ENCODE results near the gene CNTNAP2.
"Not testable (repeated sequence)": the region's sequence is repeated elsewhere in the genome, so short reads cannot be mapped to it uniquely, and the experiment has no call there.

The CNTNAP2 gene

DNA sequence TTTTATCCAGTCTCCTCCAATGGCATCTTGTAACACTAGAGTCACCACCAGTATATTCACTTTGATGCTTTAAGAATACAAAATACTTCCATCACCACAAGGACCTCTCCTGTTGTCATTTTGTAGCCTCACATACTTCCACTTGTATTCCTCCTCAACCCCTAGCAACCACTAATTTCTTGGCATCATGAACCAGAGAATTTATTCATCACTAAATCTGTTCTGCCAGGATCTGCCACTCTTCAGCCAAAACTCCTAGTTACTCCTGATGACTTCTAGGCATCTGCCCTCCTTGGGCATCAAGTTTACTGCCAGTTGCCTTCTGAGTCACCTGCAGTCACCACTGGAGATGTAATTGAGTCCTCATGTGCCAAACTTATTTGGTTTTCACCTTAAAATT is 906.8 kb downstream of the CNTNAP2 start:
- DNase-seq (ENCODE audit: low read depth) = no peak

- no peak for DNase-seq (ENCODE audit: low read depth)
These were observed 913.4 kb downstream of the CNTNAP2 start for GRCh38 chr7:147029953-147030352.

DNA sequence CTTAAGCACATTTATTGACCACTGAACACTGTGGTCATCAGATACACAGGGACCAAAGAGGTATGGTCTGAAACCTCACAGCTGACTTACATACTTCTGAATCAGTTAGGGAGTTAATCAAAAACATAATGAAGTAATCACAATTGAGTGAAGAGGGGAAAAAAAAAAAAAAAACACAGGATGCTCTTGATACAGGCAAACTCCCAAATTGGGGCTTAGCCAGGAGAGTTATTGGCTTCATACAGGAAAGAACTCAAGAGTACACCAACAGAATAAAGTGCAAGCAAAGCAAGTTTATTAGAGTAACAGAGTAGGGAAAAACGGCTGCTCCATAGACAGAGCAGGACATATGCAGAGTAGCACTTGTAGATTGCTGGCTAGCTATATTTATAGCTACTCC is 917.0 kb downstream of the CNTNAP2 start:
- DNase-seq (ENCODE audit: low read depth) = no peak

- DNase-seq (ENCODE audit: low read depth) = no peak
These were observed 924.8 kb downstream of the CNTNAP2 start for GRCh38 chr7:147041438-147041837.

DNA sequence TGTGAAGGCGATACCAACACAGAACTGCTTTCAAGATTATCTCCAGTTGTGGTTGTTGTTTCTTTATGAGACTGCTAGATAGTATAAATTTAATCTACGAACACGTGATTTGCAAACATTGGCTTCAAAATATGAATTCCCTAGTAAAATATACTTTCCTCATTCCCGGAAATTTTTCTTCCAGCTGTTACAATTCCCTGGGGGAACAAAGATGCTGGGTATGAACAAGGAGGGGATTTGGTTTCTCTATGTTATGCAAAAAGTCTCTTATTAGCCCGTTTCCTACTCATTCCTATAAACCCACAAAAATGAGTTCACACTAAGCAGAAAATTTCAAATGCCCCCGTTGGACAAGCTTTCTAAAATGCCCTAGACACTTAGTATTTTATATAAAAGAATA is 928.3 kb downstream of the CNTNAP2 start:
- DNase-seq (ENCODE audit: low read depth) = no peak

GRCh38 chr7:147047696-147048095 is 931.1 kb downstream of the CNTNAP2 start:
- DNase-seq (ENCODE audit: low read depth) = no peak

- no peak for DNase-seq (ENCODE audit: low read depth)
These were observed 932.3 kb downstream of the CNTNAP2 start for GRCh38 chr7:147048864-147049263.

DNA sequence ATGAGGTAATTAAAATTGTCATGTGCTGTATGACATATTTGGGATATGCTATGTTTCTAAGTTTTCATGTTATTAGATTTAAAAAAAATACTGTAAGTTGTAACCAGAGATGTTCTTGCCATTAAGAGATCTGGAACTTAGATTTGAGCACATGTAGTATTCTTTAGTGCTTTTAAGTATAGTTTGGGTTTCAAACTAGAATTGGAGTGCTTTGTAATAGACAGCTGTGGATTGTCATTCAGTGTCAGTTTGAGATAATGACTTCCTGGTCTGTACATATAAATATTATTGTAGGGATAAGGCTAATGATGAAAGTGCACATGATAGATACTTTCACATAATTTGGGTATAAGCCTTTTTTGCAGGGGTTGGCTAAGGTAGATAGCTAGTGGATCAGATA is 936.2 kb downstream of the CNTNAP2 start:
- no peak for DNase-seq (ENCODE audit: low read depth)

DNA sequence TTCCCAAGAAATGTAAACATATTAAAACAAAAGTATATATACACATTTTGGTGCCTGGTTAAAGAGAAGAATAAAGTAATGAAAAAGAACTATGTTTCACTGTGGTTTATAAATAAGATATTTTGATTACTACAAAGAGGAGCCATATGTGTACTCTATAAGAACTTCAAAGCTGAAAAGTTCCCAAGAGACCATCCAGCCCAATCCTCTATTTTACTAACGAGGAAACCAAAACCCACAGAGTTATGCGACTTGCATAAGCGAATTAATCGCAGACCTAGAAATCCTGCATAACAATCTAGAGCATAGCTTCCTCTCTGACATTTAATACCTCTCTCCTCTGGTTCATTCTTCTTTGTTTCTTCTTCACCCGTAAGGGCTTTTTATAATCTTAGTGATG is 937.1 kb downstream of the CNTNAP2 start:
- no peak for DNase-seq (ENCODE audit: low read depth)

DNA sequence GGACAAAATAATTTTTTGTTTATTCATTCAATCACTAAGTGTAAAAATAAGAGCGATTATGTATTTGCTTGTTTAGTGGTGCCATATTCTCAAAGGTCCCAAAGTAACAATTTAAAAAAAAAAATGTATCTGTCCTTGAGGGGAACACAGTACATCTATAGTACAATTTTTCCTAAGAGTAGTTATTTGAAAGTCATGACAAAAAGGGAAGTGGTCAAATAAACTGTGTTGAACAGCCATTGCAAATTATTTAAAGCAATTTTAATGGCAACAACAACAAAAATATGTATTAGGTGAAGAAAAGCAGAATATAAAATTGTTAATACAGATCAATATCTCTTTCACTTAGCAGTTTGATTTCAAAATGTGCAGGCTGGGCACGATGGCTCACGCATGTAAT is 943.5 kb downstream of the CNTNAP2 start:
- DNase-seq (ENCODE audit: low read depth) = no peak

DNA sequence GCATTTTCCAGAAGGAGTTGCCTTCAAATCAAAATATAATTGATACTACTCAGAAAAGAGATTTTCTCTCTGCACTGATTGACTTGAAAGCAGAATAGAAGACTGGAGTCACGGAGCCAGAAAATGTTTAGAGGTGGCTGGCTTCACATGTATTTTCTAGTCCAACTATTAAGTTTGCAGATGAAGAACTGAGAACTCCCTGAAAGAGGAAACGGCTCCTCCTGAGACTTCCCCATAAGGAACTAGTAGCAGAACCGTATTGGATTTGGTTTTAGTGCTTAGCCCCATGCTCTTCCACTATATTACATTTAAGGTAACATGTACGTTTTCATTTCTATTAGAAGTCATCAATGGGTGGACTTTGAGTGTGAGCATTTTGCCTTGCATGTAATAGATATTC is 946.3 kb downstream of the CNTNAP2 start:
- no peak for DNase-seq (ENCODE audit: low read depth)

DNA sequence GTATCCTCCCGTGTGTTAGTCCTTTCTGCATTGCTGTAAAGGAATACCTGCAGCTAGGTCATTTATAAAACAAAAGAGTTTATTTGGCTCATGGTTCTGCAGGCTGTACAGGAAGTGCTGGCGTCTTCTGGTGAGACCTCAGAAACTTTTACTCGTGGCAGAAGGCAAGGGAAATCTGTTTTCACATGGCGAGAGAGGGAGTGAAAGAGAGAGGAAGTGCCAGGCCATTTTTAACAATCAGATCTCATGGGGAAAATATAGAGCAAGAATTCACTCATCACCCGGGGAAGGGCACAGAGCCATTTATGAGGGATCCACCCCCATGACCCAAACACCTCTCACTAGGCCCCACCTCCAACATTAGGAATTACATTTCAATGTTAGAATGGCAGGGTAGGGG is 952.2 kb downstream of the CNTNAP2 start:
- no peak for DNase-seq (ENCODE audit: low read depth)

GRCh38 chr7:147069771-147070170 is 953.2 kb downstream of the CNTNAP2 start:
- DNase-seq (ENCODE audit: low read depth) = no peak

- DNase-seq (ENCODE audit: low read depth) = no peak
These were observed 954.3 kb downstream of the CNTNAP2 start for GRCh38 chr7:147070886-147071285.

- no peak for DNase-seq (ENCODE audit: low read depth)
These were observed 954.9 kb downstream of the CNTNAP2 start for GRCh38 chr7:147071536-147071935.

DNA sequence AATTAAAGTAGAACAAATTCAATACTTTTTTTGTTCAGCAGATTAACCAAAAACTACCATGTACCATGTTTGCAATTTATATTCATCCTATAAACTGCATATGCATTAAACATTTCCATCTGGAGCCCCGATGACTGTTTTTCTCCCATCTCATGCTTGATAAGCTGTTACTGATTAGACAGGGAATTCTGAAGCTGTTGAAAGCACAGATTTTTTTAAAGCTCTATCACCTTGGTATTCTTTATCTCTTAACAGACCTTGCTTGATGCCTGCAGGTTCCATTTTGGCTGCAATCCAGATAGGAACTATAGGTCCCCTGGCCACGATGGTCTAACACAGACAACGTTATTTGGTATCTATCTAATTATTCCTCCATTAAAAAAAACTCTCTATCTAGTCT is 961.7 kb downstream of the CNTNAP2 start:
- DNase-seq (ENCODE audit: low read depth) = no peak

GRCh38 chr7:147079083-147079482 is 962.5 kb downstream of the CNTNAP2 start:
- DNase-seq (ENCODE audit: low read depth) = no peak

DNA sequence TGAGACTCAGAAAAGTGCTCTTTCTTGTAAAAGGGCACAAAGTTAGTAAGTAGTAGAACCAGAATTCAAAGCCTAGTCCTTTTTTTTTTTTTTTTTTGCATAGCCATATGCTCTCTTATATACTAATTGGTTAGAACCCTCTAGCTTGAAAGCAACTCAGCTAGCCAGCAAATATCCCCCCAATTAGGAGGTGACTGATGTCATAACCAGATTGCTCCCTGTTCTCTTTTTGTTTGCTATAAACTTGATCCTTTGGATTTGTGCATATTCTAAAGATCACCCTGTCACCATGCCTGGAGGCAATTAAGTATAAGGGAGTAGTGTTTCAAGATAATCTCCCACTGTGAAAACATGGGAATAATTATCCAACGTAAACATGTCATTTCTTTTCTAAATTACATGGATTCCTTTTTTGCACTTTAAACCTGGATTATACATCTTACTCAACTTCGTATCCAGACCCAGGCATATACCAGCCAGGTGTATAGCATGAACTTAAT is 963.4 kb downstream of the CNTNAP2 start:
- no peak for DNase-seq (ENCODE audit: low read depth)

DNA sequence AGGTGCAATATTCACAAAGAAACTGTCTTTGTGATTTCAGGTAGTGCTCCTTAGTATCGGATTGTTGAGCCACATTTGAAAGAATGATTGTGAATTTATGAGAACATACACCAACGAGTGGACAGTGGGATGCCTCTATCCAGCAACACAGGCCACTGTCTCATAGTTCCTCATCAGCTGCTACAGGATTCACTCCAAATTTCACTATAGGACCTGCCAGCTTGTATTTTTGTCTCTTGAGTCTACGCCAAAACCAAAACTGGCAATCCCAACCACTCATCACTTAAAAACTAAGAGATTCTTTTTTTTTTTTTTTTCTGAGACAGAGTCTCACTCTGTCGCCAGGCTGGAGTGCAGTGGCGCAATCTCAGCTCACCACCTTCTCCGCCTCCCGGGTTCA is 964.5 kb downstream of the CNTNAP2 start:
- DNase-seq (ENCODE audit: low read depth) = no peak

- no peak for DNase-seq (ENCODE audit: low read depth)
These were observed 972.5 kb downstream of the CNTNAP2 start for GRCh38 chr7:147089051-147089461.

- no peak for DNase-seq (ENCODE audit: low read depth)
These were observed 973.0 kb downstream of the CNTNAP2 start for GRCh38 chr7:147089608-147090007.

DNA sequence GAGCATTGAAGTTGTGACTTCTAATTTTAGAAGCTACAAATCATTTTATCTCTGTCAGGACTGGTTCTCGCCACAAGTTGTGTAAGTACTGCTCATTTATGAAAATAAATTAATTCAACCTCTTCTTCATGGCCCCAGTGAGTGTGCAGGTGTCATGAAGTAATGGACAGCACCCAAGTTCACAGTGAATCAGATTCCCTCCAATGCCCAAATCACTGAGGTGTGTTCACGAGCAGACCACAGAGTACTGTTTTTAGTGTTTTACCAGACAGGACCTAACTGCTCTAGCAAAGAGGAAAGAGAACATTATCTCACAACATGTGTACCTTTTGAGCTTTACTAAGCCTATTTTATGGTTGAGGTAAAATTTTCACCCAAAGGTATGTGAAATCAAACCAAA is 980.0 kb downstream of the CNTNAP2 start:
- no peak for DNase-seq (ENCODE audit: low read depth)

DNA sequence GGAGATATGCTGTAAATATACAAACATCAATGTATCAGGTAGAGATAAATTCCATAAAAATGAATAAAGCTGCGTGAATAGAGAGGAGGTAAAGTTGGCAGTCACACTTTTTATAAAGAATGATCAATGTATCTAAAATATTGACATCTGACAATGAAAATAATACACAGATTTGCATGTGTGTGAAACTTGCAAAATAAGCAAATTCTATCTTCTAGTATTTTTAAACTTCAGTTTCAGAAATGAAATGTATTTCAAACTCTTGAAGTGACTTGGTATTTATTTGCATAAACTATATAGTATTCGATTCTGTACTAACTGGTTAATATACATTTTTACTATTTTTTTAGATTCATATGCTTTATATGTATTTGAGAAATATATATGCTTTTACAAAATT is 986.6 kb downstream of the CNTNAP2 start:
- no peak for DNase-seq (ENCODE audit: low read depth)

GRCh38 chr7:147106746-147107145 is 990.1 kb downstream of the CNTNAP2 start:
- DNase-seq (ENCODE audit: low read depth) = no peak

DNA sequence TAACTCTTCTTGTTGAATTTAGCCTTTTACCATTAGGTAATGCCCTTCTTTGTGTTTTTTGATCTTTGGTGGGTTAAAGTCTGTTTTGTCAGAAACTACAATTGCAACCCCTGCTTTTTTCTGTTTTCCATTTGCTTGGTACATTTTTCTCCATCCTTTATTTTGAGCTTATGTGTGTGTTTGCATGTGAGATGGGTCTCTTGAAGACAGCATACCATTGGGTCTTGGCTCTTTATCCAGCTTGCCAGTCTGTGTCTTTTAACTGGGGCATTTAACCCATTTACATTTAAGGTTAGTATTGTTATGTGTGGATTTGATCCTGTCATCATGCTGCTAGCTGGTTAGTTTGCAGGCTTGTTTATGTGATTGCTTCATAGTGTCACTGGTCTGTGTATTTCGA is 997.9 kb downstream of the CNTNAP2 start:
- DNase-seq (ENCODE audit: low read depth) = not testable (repeated sequence)
